Prostate gland (tissue), 2 donors: ENCODE data around the gene GIT2. TPM values are rescaled to one million over a fixed set of nuclear protein-coding genes. Genes with fewer than 3 reads are reported as not detected.
"Not testable (repeated sequence)": the region's sequence is repeated elsewhere in the genome, so short reads cannot be mapped to it uniquely, and the experiment has no call there.

Experiments
- DNase-seq: peaks from one replicate; pipeline ENCODE4 v3.0.0-alpha.2; 2019; ENCODE audit warnings: low spot score
- H3K27ac ChIP-seq, 2 donors: fragments of 200-600 bp; sonication (generic); 2 replicates each; pipeline ENCODE4 v1.5.1; 2017 to 2019
- H3K27me3 ChIP-seq: fragments of 200-600 bp; sonication (generic); replicated peaks from 2 replicates; pipeline ENCODE4 v1.5.1; 2019; ENCODE audit not compliant: insufficient read depth
- H3K36me3 ChIP-seq, 2 donors: fragments of 200-600 bp; sonication (generic); 1 replicate in 1 of 2; 2 replicates in 1 of 2; pipeline versions ENCODE4 v1.5.1 to v1.8.1; 2017 to 2019
- H3K4me1 ChIP-seq: fragments of 200-600 bp; sonication (generic); replicated peaks from 2 replicates; pipeline ENCODE4 v1.5.1; 2019
- H3K4me3 ChIP-seq, 2 donors: fragments of 200-600 bp; sonication (generic); 2 replicates each; pipeline ENCODE4 v1.5.1; 2017 to 2019
- H3K9me3 ChIP-seq: fragments of 200-600 bp; sonication (generic); 2 replicates; pipeline ENCODE4 v1.5.1; 2017
- POLR2A ChIP-seq: fragments of 450-650 bp; IDR thresholded peaks from one replicate; pipeline ENCODE4 v1.6.1; 2016; ENCODE audit warnings: antibody characterized with exemption, mild to moderate bottlenecking
- POLR2AphosphoS5 ChIP-seq: sonication (generic); formaldehyde crosslinking; IDR thresholded peaks from one replicate; pipeline ENCODE4 v1.6.1; 2017; ENCODE audit warnings: antibody characterized with exemption
- WGBS: methylation state at CpG from one replicate; pipeline ENCODE4 v1.1.5; 2018; 5-methylcytosine and 5-hydroxymethylcytosine counted together
- intact Hi-C: fragments of 100-400 bp; cut with DNase I; formaldehyde crosslinking; loops from one replicate; pipeline ENCODE4 v1.14.2; 2022
- total RNA-seq, 2 donors: library from RNA; depleted of rRNA; stranded (reverse); fragments of >200 nt; gene quantifications; one replicate each; pipeline ENCODE4 v1.1.0, GENCODE V29; 2016
- TF ChIP-seq, protein P1 (sequence below), 4 experiments: fragments of 200-600 bp in 2 of 4; fragments of 450-650 bp in 2 of 4; sonication (generic) in 2 of 4; IDR thresholded peaks; 1 replicate in 3 of 4; 2 replicates in 1 of 4; pipeline ENCODE4 v1.5.1; 2016 to 2019; ENCODE audit warnings: antibody characterized with exemption in 4 of 4, mild to moderate bottlenecking in 2 of 4, moderate library complexity in 2 of 4

Gene GIT2
- total RNA-seq, 2 donors from 2014 or later: 20.9 to 43.3 TPM

- WGBS: 93% methylated on average over 4 of the region's 4 CpGs
- Histone ChIP-seq H3K9me3 (no peaks in the 10 kb centered on the region), H3K27ac (no peak overlapping the region), H3K4me1 (no peaks in the 10 kb centered on the region), H3K4me3 (no peak overlapping the region), H3K36me3 (no peaks in the 10 kb centered on the region), H3K27me3 (no peaks in the 10 kb centered on the region)
- DNase-seq: no peak
- TF ChIP-seq, protein P1, sequence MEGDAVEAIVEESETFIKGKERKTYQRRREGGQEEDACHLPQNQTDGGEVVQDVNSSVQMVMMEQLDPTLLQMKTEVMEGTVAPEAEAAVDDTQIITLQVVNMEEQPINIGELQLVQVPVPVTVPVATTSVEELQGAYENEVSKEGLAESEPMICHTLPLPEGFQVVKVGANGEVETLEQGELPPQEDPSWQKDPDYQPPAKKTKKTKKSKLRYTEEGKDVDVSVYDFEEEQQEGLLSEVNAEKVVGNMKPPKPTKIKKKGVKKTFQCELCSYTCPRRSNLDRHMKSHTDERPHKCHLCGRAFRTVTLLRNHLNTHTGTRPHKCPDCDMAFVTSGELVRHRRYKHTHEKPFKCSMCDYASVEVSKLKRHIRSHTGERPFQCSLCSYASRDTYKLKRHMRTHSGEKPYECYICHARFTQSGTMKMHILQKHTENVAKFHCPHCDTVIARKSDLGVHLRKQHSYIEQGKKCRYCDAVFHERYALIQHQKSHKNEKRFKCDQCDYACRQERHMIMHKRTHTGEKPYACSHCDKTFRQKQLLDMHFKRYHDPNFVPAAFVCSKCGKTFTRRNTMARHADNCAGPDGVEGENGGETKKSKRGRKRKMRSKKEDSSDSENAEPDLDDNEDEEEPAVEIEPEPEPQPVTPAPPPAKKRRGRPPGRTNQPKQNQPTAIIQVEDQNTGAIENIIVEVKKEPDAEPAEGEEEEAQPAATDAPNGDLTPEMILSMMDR (IDR thresholded peaks at IDR 0.05): no peak
- TF ChIP-seq POLR2A: no peak
- TF ChIP-seq POLR2AphosphoS5: no peak
- intact Hi-C loops: no loop called here
These were observed 16.5 kb upstream of the GIT2 start for GRCh38 chr12:110012659-110013058.

DNA sequence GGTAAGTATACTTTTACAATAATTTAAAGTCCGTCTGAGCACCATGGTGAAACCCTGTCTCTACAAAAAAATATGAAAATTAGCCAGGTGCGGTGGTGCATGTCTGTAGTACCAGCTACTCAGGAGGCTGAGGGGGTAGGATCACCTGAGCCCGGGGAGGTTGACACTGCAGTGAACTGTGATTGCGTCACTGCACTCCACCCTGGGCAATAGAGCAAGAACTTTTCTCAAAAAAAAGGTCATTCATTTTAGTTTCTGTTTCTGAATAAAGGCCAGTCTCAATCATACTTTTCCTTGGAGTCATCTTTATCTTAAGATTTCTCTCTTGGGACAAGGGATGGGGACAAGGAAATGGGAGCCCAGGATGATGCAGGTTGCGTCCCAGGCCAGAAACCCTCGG lies 16.0 kb upstream of the GIT2 start:
- intact Hi-C loops: no loop called here
- H3K4me3 ChIP-seq: no peak overlapping the region
- DNase-seq: no peak
- H3K36me3 ChIP-seq: no peaks in the 10 kb centered on the region
- no peak overlapping the region for H3K27ac ChIP-seq
- no peaks in the 10 kb centered on the region for H3K27me3 ChIP-seq
- TF ChIP-seq, protein P1 (IDR thresholded peaks at IDR 0.05): no peak
- TF ChIP-seq POLR2A (no peak), POLR2AphosphoS5 (no peak)
- H3K9me3 ChIP-seq: no peaks in the 10 kb centered on the region
- WGBS: 91% methylated on average over 6 of the region's 6 CpGs
- no peaks in the 10 kb centered on the region for H3K4me1 ChIP-seq

GRCh38 chr12:110010853-110011723 lies 14.9 kb upstream of the GIT2 start:
- intact Hi-C loops: no loop called here
- DNase-seq: no peak
- H3K27ac ChIP-seq: no peak overlapping the region

GRCh38 chr12:110008681-110009398 lies 12.7 kb upstream of the GIT2 start:
- H3K27me3 ChIP-seq, H3K4me3 ChIP-seq, H3K27ac ChIP-seq, H3K9me3 ChIP-seq, H3K36me3 ChIP-seq, H3K4me1 ChIP-seq, DNase-seq, intact Hi-C loops: not testable (repeated sequence)
- WGBS: 93% methylated on average over 15 of the region's 15 CpGs

More at GRCh38 chr12:110010853-110011723, 14.9 kb upstream of the GIT2 start:
- WGBS: 88% methylated on average over 13 of the region's 13 CpGs
- TF ChIP-seq POLR2AphosphoS5: no peak
- no peak for TF ChIP-seq POLR2A
- TF ChIP-seq, protein P1 (IDR thresholded peaks at IDR 0.05): no peak
- Histone ChIP-seq H3K4me1 (no peaks in the 10 kb centered on the region), H3K9me3 (no peaks in the 10 kb centered on the region), H3K36me3 (no peaks in the 10 kb centered on the region), H3K27me3 (no peaks in the 10 kb centered on the region), H3K4me3 (no peak overlapping the region)

DNA sequence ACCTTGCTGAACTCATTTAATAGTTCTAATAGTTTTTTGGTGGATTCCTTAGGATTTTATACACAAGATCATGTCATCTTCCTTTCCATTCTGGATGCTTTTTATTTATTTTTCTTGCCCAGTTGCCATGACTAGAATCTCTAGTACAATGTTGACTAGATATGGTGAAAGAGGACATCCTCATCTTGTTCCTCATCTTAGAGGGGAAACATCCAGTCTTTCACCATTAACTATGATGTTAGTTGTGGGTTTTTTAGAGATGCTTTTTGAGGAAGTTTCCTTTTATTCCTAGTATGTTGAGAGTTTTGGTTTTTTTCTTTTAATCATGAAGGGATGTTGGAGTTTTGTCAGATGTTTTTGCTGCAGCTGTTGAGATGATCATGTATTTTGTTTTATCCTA lies 11.7 kb upstream of the GIT2 start:
- no peak for DNase-seq
- TF ChIP-seq, protein P1 (IDR thresholded peaks at IDR 0.05): no peak
- no peak for TF ChIP-seq POLR2A
- no peak for TF ChIP-seq POLR2AphosphoS5
- Histone ChIP-seq H3K36me3 (no peaks in the 10 kb centered on the region), H3K4me3 (no peak overlapping the region), H3K27ac (no peak overlapping the region), H3K27me3 (no peaks in the 10 kb centered on the region), H3K4me1 (peaks cover 4% of the 10 kb centered on the region), H3K9me3 (no peaks in the 10 kb centered on the region)
- intact Hi-C loops: no loop called here
